Measurements from ENCODE around the gene PACS1. TPM values are rescaled to one million over a fixed set of nuclear protein-coding genes. Genes with fewer than 3 reads are reported as not detected.

PACS1 gene
- total RNA-seq, 4 donors from 2014 or later = 32.0 to 62.7 (median 51.8) TPM

GRCh38 chr11:66051371-66051765 is 18.7 kb upstream of the PACS1 start:
- peak overlapping the region; percentile 85 to 95 (median 92) for H3K27ac ChIP-seq
- no peak for DNase-seq (ENCODE audit: low spot score in 2 of 2)
- H3K27me3 ChIP-seq = peaks cover 0 to 22% of the 10 kb centered on the region in 2 donors
- 7 to 13% methylated on average over 12 of the region's 12 CpGs for WGBS, 2 donors
- H3K4me1 ChIP-seq = peaks cover 0 to 55% (median 16%) of the 10 kb centered on the region in 4 donors
- peaks cover 0 to 28% (median 4%) of the 10 kb centered on the region in 3 donors for H3K36me3 ChIP-seq
- no peaks in the 10 kb centered on the region for H3K9me3 ChIP-seq
- TF ChIP-seq CTCF (IDR thresholded peaks at IDR 0.05) = no peak
- TF ChIP-seq POLR2A (IDR thresholded peaks at IDR 0.05) = no peak
- TF ChIP-seq EP300 (IDR thresholded peaks at IDR 0.05) = no peak
- peak overlapping the region; percentile 72 to 94 (median 88) for H3K4me3 ChIP-seq

- H3K4me1 ChIP-seq = peaks cover 0 to 55% (median 16%) of the 10 kb centered on the region in 4 donors
- no peaks in the 10 kb centered on the region for H3K9me3 ChIP-seq
- peak; percentile 89 to 91 for DNase-seq (ENCODE audit: low spot score in 2 of 2)
- H3K27me3 ChIP-seq = peaks cover 0 to 19% of the 10 kb centered on the region in 2 donors
- H3K4me3 ChIP-seq = peak within 1 kb of the TSS; percentile 85 to 98 (median 92)
- 0 to 1% methylated on average over 27 to 37 of the region's 84 CpGs for WGBS, 2 donors
- H3K36me3 ChIP-seq = peaks cover 0 to 35% (median 11%) of the 10 kb centered on the region in 3 donors
- TF ChIP-seq EP300 (IDR thresholded peaks at IDR 0.05) (peak; percentile 94 to 95), POLR2A (IDR thresholded peaks at IDR 0.05) (peak; percentile 45 to 71), CTCF (IDR thresholded peaks at IDR 0.05) (peak in 1 of 5 experiments; percentile 45)
- peak within 1 kb of the TSS; percentile 85 to 95 (median 92) for H3K27ac ChIP-seq
These were observed 18.1 kb upstream of the PACS1 start, which contains the start of gene SF3B2 for GRCh38 chr11:66051766-66052663. Gene SF3B2, plus strand, starts transcription at chr11:66052364. Its CDS starts 21 bp downstream, at chr11:66052385.

GRCh38 chr11:66052664-66052982 is 17.4 kb upstream of the PACS1 start:
- DNase-seq (ENCODE audit: low spot score in 2 of 2) = no peak
- Histone ChIP-seq H3K36me3 (peaks cover 0 to 41% (median 17%) of the 10 kb centered on the region in 3 donors), H3K27me3 (peaks cover 0 to 19% of the 10 kb centered on the region in 2 donors), H3K27ac (peak overlapping the region; percentile 85 to 95 (median 92)), H3K4me1 (peaks cover 0 to 55% (median 16%) of the 10 kb centered on the region in 4 donors), H3K9me3 (no peaks in the 10 kb centered on the region), H3K4me3 (peak overlapping the region; percentile 85 to 98 (median 92))
- WGBS, 2 donors = 1 to 2% methylated on average over 14 to 17 of the region's 17 CpGs
- TF ChIP-seq POLR2A (IDR thresholded peaks at IDR 0.05) = no peak
- TF ChIP-seq EP300 (IDR thresholded peaks at IDR 0.05) = no peak
- no peak for TF ChIP-seq CTCF (IDR thresholded peaks at IDR 0.05)

DNA sequence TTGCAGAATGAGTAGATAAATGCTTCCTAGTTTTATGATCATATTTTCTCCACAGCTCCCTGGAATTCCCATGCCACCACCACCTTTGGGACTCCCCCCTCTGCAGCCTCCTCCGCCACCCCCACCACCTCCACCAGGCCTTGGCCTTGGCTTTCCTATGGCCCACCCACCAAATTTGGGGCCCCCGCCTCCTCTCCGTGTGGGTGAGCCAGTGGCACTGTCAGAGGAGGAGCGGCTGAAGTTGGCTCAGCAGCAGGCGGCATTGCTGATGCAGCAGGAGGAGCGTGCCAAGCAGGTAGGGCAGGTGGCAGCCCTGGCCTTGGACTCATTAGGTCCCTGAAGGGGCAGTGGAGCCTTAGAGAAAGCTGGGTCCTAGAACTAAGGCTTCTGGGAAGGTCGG is 15.1 kb upstream of the PACS1 start:
- Histone ChIP-seq H3K27me3 (no peaks in the 10 kb centered on the region), H3K9me3 (no peaks in the 10 kb centered on the region), H3K27ac (no peak overlapping the region), H3K4me1 (peaks cover 0 to 47% (median 13%) of the 10 kb centered on the region in 4 donors), H3K4me3 (no peak overlapping the region), H3K36me3 (peaks cover 5 to 65% (median 38%) of the 10 kb centered on the region in 3 donors)
- TF ChIP-seq EP300 (IDR thresholded peaks at IDR 0.05) = no peak
- TF ChIP-seq POLR2A (IDR thresholded peaks at IDR 0.05) = no peak
- TF ChIP-seq CTCF (IDR thresholded peaks at IDR 0.05) = no peak
- 90 to 96% methylated on average over 7 of the region's 7 CpGs for WGBS, 2 donors
- no peak for DNase-seq (ENCODE audit: low spot score in 2 of 2)

GRCh38 chr11:66056501-66056900 is 13.6 kb upstream of the PACS1 start:
- Histone ChIP-seq H3K27me3 (no peaks in the 10 kb centered on the region), H3K36me3 (peaks cover 5 to 80% (median 49%) of the 10 kb centered on the region in 3 donors), H3K4me3 (no peak overlapping the region), H3K27ac (no peak overlapping the region), H3K4me1 (peaks cover 0 to 37% (median 10%) of the 10 kb centered on the region in 4 donors), H3K9me3 (no peaks in the 10 kb centered on the region)
- TF ChIP-seq CTCF (IDR thresholded peaks at IDR 0.05) (no peak), EP300 (IDR thresholded peaks at IDR 0.05) (no peak), POLR2A (IDR thresholded peaks at IDR 0.05) (no peak)
- WGBS, 2 donors = 34 to 44% methylated on average over 7 of the region's 7 CpGs
- DNase-seq (ENCODE audit: low spot score in 2 of 2) = no peak
